HG03060 (cell line): ENCODE results near the gene PROKR1.

Experiments
- ATAC-seq: cut with Tn5 transposase; IDR thresholded peaks from one replicate; pipeline ENCODE4 v1.9.1; 2021; ENCODE audit warnings: low read depth, moderate number of reproducible peaks; ENCODE audit not compliant: unreplicated experiment

The PROKR1 gene

GRCh38 chr2:68695971-68696370 lies 52.6 kb downstream of the PROKR1 start:
- ATAC-seq = no peak

GRCh38 chr2:68696554-68696953 lies 53.2 kb downstream of the PROKR1 start:
- ATAC-seq = no peak

GRCh38 chr2:68698567-68699377 lies 55.4 kb downstream of the PROKR1 start:
- no peak for ATAC-seq

- ATAC-seq = no peak
Measured at GRCh38 chr2:68700560-68700959, 57.2 kb downstream of the PROKR1 start.

GRCh38 chr2:68706637-68707036 lies 63.3 kb downstream of the PROKR1 start:
- ATAC-seq = no peak
